Spleen (tissue), 7 donors: ENCODE measurements around the gene SSPN.

Experiments
- POLR2A ChIP-seq, 3 donors: fragments of 450-650 bp; IDR thresholded peaks; one replicate each; pipeline ENCODE4 v1.5.1; 2017; ENCODE audit warnings: antibody characterized with exemption in 3 of 3, mild to moderate bottlenecking in 1 of 3
- POLR2AphosphoS5 ChIP-seq, 3 donors: sonication (generic); formaldehyde crosslinking; IDR thresholded peaks; one replicate each; pipeline ENCODE4 v1.5.1; 2017; ENCODE audit warnings: antibody characterized with exemption in 3 of 3
- TF ChIP-seq, protein P1 (sequence below), 11 experiments: fragments of 200-600 bp in 7 of 11; fragments of 450-650 bp in 4 of 11; sonication (generic) in 4 of 11; IDR thresholded peaks in 8 of 11; conservative IDR thresholded peaks in 3 of 11; 1 replicate in 7 of 11; 2 replicates in 4 of 11; pipeline versions ENCODE4 v1.4.0 to v1.8.0; 2016 to 2021; ENCODE audit warnings: antibody characterized with exemption in 11 of 11, inconsistent platforms in 4 of 11, mild to moderate bottlenecking in 1 of 11
- donor health status: DM: no; HTN: no; CAD: no; lungs with moderate emphysema.
- donor health status: DM: no; HTN: no; CAD: no.
- donor health status: DM: no; HTN: no; CAD: no.

DNA sequence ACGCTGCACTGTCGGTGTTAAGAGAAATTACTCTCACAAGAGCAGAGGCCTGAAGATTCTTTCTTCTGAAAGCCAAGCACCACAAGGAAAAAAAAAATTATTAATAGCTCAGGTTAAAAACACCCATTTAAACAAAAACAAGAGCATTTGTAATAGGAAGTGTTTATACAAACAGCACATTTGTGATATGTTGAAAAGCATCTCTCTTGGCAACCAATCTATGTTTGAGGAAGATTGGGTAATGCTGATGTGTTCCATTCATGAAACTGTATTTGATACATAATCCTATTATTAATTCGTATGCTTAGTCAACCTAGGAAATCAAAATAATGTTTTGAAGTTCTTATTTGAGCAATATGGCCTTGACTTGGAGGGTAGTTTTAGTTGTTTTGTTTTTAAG, 36.5 kb downstream of the SSPN start:
- TF ChIP-seq POLR2AphosphoS5 (IDR thresholded peaks at IDR 0.05) = no peak
- TF ChIP-seq POLR2A (IDR thresholded peaks at IDR 0.05) = no peak
- TF ChIP-seq, protein P1, sequence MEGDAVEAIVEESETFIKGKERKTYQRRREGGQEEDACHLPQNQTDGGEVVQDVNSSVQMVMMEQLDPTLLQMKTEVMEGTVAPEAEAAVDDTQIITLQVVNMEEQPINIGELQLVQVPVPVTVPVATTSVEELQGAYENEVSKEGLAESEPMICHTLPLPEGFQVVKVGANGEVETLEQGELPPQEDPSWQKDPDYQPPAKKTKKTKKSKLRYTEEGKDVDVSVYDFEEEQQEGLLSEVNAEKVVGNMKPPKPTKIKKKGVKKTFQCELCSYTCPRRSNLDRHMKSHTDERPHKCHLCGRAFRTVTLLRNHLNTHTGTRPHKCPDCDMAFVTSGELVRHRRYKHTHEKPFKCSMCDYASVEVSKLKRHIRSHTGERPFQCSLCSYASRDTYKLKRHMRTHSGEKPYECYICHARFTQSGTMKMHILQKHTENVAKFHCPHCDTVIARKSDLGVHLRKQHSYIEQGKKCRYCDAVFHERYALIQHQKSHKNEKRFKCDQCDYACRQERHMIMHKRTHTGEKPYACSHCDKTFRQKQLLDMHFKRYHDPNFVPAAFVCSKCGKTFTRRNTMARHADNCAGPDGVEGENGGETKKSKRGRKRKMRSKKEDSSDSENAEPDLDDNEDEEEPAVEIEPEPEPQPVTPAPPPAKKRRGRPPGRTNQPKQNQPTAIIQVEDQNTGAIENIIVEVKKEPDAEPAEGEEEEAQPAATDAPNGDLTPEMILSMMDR (IDR thresholded peaks at IDR 0.05 in 8 of 11, conservative IDR thresholded peaks at IDR 0.05 in 3 of 11) = no peak
